HG02588 (cell line): ENCODE measurements around the gene PLEKHA8.

ENCODE experiments used
- ATAC-seq: cut with Tn5 transposase; IDR thresholded peaks from one replicate; pipeline ENCODE4 v1.9.1; 2021; ENCODE audit warnings: mild to moderate bottlenecking, moderate library complexity; ENCODE audit not compliant: unreplicated experiment

Gene PLEKHA8

GRCh38 chr7:30166155-30166840 lies 138.1 kb downstream of the PLEKHA8 start:
- no peak for ATAC-seq

GRCh38 chr7:30166841-30167235 lies 138.6 kb downstream of the PLEKHA8 start:
- ATAC-seq, result no peak

- no peak for ATAC-seq
Measured at GRCh38 chr7:30167901-30168300, 139.7 kb downstream of the PLEKHA8 start.

GRCh38 chr7:30168835-30169573 lies 140.8 kb downstream of the PLEKHA8 start:
- no peak for ATAC-seq

- no peak for ATAC-seq
Measured at GRCh38 chr7:30169579-30169978, 141.4 kb downstream of the PLEKHA8 start.

GRCh38 chr7:30170476-30171205 lies 142.4 kb downstream of the PLEKHA8 start:
- ATAC-seq, result no peak

- no peak for ATAC-seq
Measured at GRCh38 chr7:30171766-30172447, 143.7 kb downstream of the PLEKHA8 start.

GRCh38 chr7:30172451-30172850 lies 144.2 kb downstream of the PLEKHA8 start:
- no peak for ATAC-seq

- ATAC-seq, result no peak
Measured at GRCh38 chr7:30173058-30173897, 145.1 kb downstream of the PLEKHA8 start.

GRCh38 chr7:30175180-30175579 lies 147.0 kb downstream of the PLEKHA8 start:
- no peak for ATAC-seq

- ATAC-seq, result no peak
Measured at GRCh38 chr7:30175636-30176147, 147.5 kb downstream of the PLEKHA8 start.

- ATAC-seq, result no peak
Measured at GRCh38 chr7:30176463-30177109, 148.4 kb downstream of the PLEKHA8 start.

GRCh38 chr7:30177186-30177585 lies 149.0 kb downstream of the PLEKHA8 start:
- ATAC-seq, result no peak

- ATAC-seq, result no peak
Measured at GRCh38 chr7:30177965-30178364, 149.8 kb downstream of the PLEKHA8 start.

- ATAC-seq, result peak; percentile 83
Measured at GRCh38 chr7:30178748-30179436, 150.7 kb downstream of the PLEKHA8 start.
